DLD1 (cell line): ENCODE results near the gene FAM200C.

Source experiments
- in situ Hi-C: cut with HindIII; loops from 2 replicates; pipeline ENCODE4 v1.10.0; 2017; ENCODE audit warnings: low sequenced_read_pairs

The FAM200C gene

GRCh38 chr5:160367885-160368284, 32.0 kb downstream of the FAM200C start:
- in situ Hi-C loops: no loop called here

- in situ Hi-C loops: no loop called here
Measured at GRCh38 chr5:160367261-160367660, 32.6 kb downstream of the FAM200C start.

GRCh38 chr5:160366230-160366629, 33.6 kb downstream of the FAM200C start:
- in situ Hi-C loops: no loop called here

GRCh38 chr5:160363660-160364395, 36.0 kb downstream of the FAM200C start:
- in situ Hi-C loops: no loop called here

GRCh38 chr5:160363211-160363610, 36.6 kb downstream of the FAM200C start:
- in situ Hi-C loops: no loop called here

GRCh38 chr5:160361624-160362228, 38.1 kb downstream of the FAM200C start:
- in situ Hi-C loops: no loop called here

- in situ Hi-C loops: no loop called here
Measured at GRCh38 chr5:160360310-160360709, 39.5 kb downstream of the FAM200C start.

GRCh38 chr5:160359816-160360215, 40.0 kb downstream of the FAM200C start:
- in situ Hi-C loops: no loop called here

GRCh38 chr5:160359242-160359641, 40.6 kb downstream of the FAM200C start:
- in situ Hi-C loops: no loop called here

GRCh38 chr5:160357861-160358411, 41.9 kb downstream of the FAM200C start:
- in situ Hi-C loops: no loop called here

GRCh38 chr5:160357394-160357793, 42.5 kb downstream of the FAM200C start:
- in situ Hi-C loops: no loop called here

GRCh38 chr5:160356550-160357347, 43.1 kb downstream of the FAM200C start:
- in situ Hi-C loops: no loop called here

- in situ Hi-C loops: no loop called here
Measured at GRCh38 chr5:160354666-160355065, 45.2 kb downstream of the FAM200C start.

GRCh38 chr5:160353379-160353778, 46.5 kb downstream of the FAM200C start:
- in situ Hi-C loops: no loop called here

GRCh38 chr5:160352308-160352707, 47.5 kb downstream of the FAM200C start:
- in situ Hi-C loops: no loop called here

- in situ Hi-C loops: no loop called here
Measured at GRCh38 chr5:160349935-160350303, 49.9 kb downstream of the FAM200C start.

GRCh38 chr5:160349249-160349934, 50.5 kb downstream of the FAM200C start:
- in situ Hi-C loops: no loop called here

GRCh38 chr5:160348080-160348479, 51.8 kb downstream of the FAM200C start:
- in situ Hi-C loops: no loop called here

GRCh38 chr5:160347448-160347847, 52.4 kb downstream of the FAM200C start:
- in situ Hi-C loops: no loop called here
